H9 (cell line): ENCODE measurements around the gene ANGEL2. TPM values are rescaled to one million over a fixed set of nuclear protein-coding genes. Genes with fewer than 3 reads are reported as not detected.

Experiments
- DNase-seq: peaks from one replicate; pipeline ENCODE4 v3.0.0-alpha.2; 2017
- H2AFZ ChIP-seq: one replicate; pipeline ENCODE4 v1.6.1; 2013; ENCODE audit warnings: mild to moderate bottlenecking, low read length, control low read depth, moderate library complexity
- H2AK5ac ChIP-seq: 2 replicates; pipeline ENCODE4 v1.6.1; 2013; ENCODE audit warnings: low read length, control low read depth, mixed read lengths; ENCODE audit not compliant: insufficient read length
- H2BK120ac ChIP-seq: one replicate; pipeline ENCODE4 v1.6.1; 2013; ENCODE audit warnings: low read depth, mild to moderate bottlenecking, low read length, control low read depth, inconsistent platforms; ENCODE audit not compliant: poor library complexity, severe bottlenecking
- H2BK12ac ChIP-seq: 2 replicates; pipeline ENCODE4 v1.6.1; 2013; ENCODE audit warnings: low read length, control low read depth, mixed read lengths, low read depth; ENCODE audit not compliant: insufficient read length
- H2BK15ac ChIP-seq: 2 replicates; pipeline ENCODE4 v1.6.1; 2013; ENCODE audit warnings: low read depth, low read length, control low read depth
- H2BK20ac ChIP-seq: one replicate; pipeline ENCODE4 v1.6.1; 2013; ENCODE audit warnings: low read depth, mild to moderate bottlenecking, low read length, control low read depth, inconsistent platforms; ENCODE audit not compliant: poor library complexity, severe bottlenecking
- H2BK5ac ChIP-seq: 2 replicates; pipeline ENCODE4 v1.6.1; 2013; ENCODE audit warnings: low read length, control low read depth, mixed read lengths; ENCODE audit not compliant: insufficient read length
- H3K14ac ChIP-seq: 2 replicates; pipeline ENCODE4 v1.6.1; 2013; ENCODE audit warnings: low read length, control low read depth; ENCODE audit not compliant: insufficient read depth
- H3K18ac ChIP-seq: 2 replicates; pipeline ENCODE4 v1.6.1; 2013; ENCODE audit warnings: low read depth, mild to moderate bottlenecking, mixed read lengths, low read length, control low read depth; ENCODE audit not compliant: insufficient read length
- H3K23ac ChIP-seq: 2 replicates; pipeline ENCODE4 v1.6.1; 2013; ENCODE audit warnings: low read length, control low read depth, mixed read lengths, low read depth; ENCODE audit not compliant: insufficient read length
- H3K23me2 ChIP-seq: 2 replicates; pipeline ENCODE4 v1.6.1; 2013; ENCODE audit warnings: low read depth, mild to moderate bottlenecking, mixed read lengths, low read length, control low read depth; ENCODE audit not compliant: insufficient read length, poor library complexity, severe bottlenecking
- H3K27ac ChIP-seq: 2 replicates; pipeline ENCODE4 v1.5.1; 2013; ENCODE audit warnings: low read length, control low read depth, mixed read lengths, low read depth; ENCODE audit not compliant: insufficient read length
- H3K27me3 ChIP-seq: 2 replicates; pipeline ENCODE4 v1.6.1; 2013; ENCODE audit warnings: low read length, control low read depth, inconsistent platforms; ENCODE audit not compliant: insufficient read depth
- H3K4ac ChIP-seq: 2 replicates; pipeline ENCODE4 v1.6.1; 2013; ENCODE audit warnings: low read depth, mild to moderate bottlenecking, control low read depth, inconsistent platforms, low read length, moderate library complexity
- H3K4me1 ChIP-seq: 2 replicates; pipeline ENCODE4 v1.6.1; 2013; ENCODE audit warnings: low read length, control low read depth, inconsistent platforms; ENCODE audit not compliant: insufficient read depth
- H3K4me2 ChIP-seq: 2 replicates; pipeline ENCODE4 v1.6.1; 2013; ENCODE audit warnings: low read length, control low read depth, mixed read lengths; ENCODE audit not compliant: insufficient read length, insufficient read depth
- H3K56ac ChIP-seq: 2 replicates; pipeline ENCODE4 v1.6.1; 2013; ENCODE audit warnings: low read depth, mild to moderate bottlenecking, mixed read lengths, low read length, control low read depth; ENCODE audit not compliant: insufficient read length
- H3K79me1 ChIP-seq: 2 replicates; pipeline ENCODE4 v1.6.1; 2013; ENCODE audit warnings: low read depth, mild to moderate bottlenecking, moderate library complexity, low read length, control low read depth, inconsistent platforms; ENCODE audit not compliant: insufficient read depth, poor library complexity, severe bottlenecking
- H3K79me2 ChIP-seq: 2 replicates; pipeline ENCODE4 v1.6.1; 2013; ENCODE audit warnings: low read length, control low read depth, inconsistent platforms; ENCODE audit not compliant: insufficient read depth
- H3K9ac ChIP-seq: 2 replicates; pipeline ENCODE4 v1.6.1; 2013; ENCODE audit warnings: low read length, control low read depth, mixed read lengths; ENCODE audit not compliant: insufficient read length; ENCODE audit errors: extremely low read depth
- H3K9me3 ChIP-seq: one replicate; pipeline ENCODE4 v1.6.1; 2013; ENCODE audit warnings: low read depth, low read length, inconsistent platforms; ENCODE audit not compliant: control insufficient read depth
- H3T11ph ChIP-seq: one replicate; pipeline ENCODE4 v1.6.1; 2013; ENCODE audit warnings: mild to moderate bottlenecking, low read length, control low read depth, inconsistent platforms
- H4K20me1 ChIP-seq: one replicate; pipeline ENCODE4 v1.6.1; 2013; ENCODE audit not compliant: control insufficient read depth, insufficient read length, insufficient read depth
- H4K5ac ChIP-seq: 2 replicates; pipeline ENCODE4 v1.6.1; 2013; ENCODE audit warnings: low read depth, mild to moderate bottlenecking, mixed read lengths, low read length, control low read depth; ENCODE audit not compliant: insufficient read length
- H4K8ac ChIP-seq: replicated peaks from 2 replicates; pipeline ENCODE4 v1.6.1; 2013; ENCODE audit warnings: low read length, control low read depth, mixed read lengths, low read depth; ENCODE audit not compliant: insufficient read length
- H4K91ac ChIP-seq: 2 replicates; pipeline ENCODE4 v1.6.1; 2013; ENCODE audit warnings: low read depth, mild to moderate bottlenecking, moderate library complexity, mixed read lengths, low read length, control low read depth; ENCODE audit not compliant: insufficient read length
- H3K27ac Mint-ChIP-seq, 3 experiments: 2 replicates in 2 of 3; 3 replicates in 1 of 3; pipeline ENCODE4 v1.8.0; 2020 to 2021; ENCODE audit warnings: mixed read lengths in 3 of 3, mild to moderate bottlenecking in 1 of 3, moderate library complexity in 1 of 3
- H3K27me3 Mint-ChIP-seq: 2 replicates; pipeline ENCODE4 v1.8.0; 2021; ENCODE audit warnings: low read depth, mild to moderate bottlenecking, moderate library complexity, mixed read lengths
- H3K36me3 Mint-ChIP-seq, 3 experiments: 2 replicates in 2 of 3; 3 replicates in 1 of 3; pipeline ENCODE4 v1.8.0; 2020 to 2021; ENCODE audit warnings: low read depth in 3 of 3, mixed read lengths in 3 of 3; ENCODE audit not compliant: insufficient read depth in 1 of 3
- H3K4me1 Mint-ChIP-seq, 2 experiments: 2 replicates each; pipeline ENCODE4 v1.8.0; 2020; ENCODE audit warnings: mixed read lengths in 2 of 2
- H3K4me3 Mint-ChIP-seq, 2 experiments: 2 replicates in 1 of 2; 3 replicates in 1 of 2; pipeline ENCODE4 v1.8.0; 2020 to 2021; ENCODE audit warnings: mild to moderate bottlenecking in 2 of 2, mixed read lengths in 2 of 2, moderate library complexity in 1 of 2
- H3K9me3 Mint-ChIP-seq, 2 experiments: 2 replicates in 1 of 2; 3 replicates in 1 of 2; pipeline ENCODE4 v1.8.0; 2020; ENCODE audit warnings: mild to moderate bottlenecking in 2 of 2, mixed read lengths in 2 of 2, moderate library complexity in 1 of 2
- WGBS: extraction: QIAGEN DNeasy Blood & Tissue Kit; methylation state at CpG from one replicate; pipeline ENCODE4 v1.1.7; 2013; ENCODE audit warnings: missing lambda C conversion rate, low lambda C conversion rate, mixed read lengths; ENCODE audit not compliant: insufficient read length; ENCODE audit errors: extremely low coverage; 5-methylcytosine and 5-hydroxymethylcytosine counted together
- total RNA-seq: library from RNA; stranded (reverse); gene quantifications from 2 replicates; pipeline ENCODE4 v1.2.1, GENCODE V29; 2021
- TF ChIP-seq, protein P1 (sequence below): fragments of 200-600 bp; sonication (generic); conservative IDR thresholded peaks from 3 replicates; pipeline ENCODE4 v1.8.0; 2021; ENCODE audit warnings: antibody characterized with exemption, mild to moderate bottlenecking

The ANGEL2 gene
- total RNA-seq, 1 experiment from 2014 or later: 47.8 TPM

DNA sequence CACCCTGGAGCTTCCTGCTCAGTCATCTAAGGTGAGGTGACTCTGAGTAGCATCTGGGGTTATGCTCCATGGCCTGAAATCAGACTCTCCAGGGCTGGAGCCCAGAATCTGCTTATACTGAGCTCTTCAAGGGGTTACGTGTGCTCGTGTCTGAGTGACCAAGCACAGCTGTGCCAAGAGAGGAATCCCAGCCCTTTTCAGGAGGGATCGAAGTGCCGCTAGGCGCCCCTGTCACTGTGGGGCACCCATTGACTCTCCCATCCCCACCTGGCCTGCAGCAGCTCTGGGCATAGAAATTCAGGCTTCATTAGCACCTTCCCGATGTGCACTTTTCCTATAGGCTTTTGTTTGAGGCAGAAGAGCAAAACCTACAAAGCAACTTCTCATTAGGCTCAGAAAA is 51.6 kb downstream of the ANGEL2 start:
- H2BK5ac ChIP-seq: no peak overlapping the region
- no peaks in the 10 kb centered on the region for H3K9me3 ChIP-seq
- no CpG with 5 or more reads among the region's 6 CpGs for WGBS
- H3K4me2 ChIP-seq: no peak overlapping the region
- H2AFZ ChIP-seq: no peak overlapping the region
- no peak overlapping the region for H3K9ac ChIP-seq
- no peak overlapping the region for H4K8ac ChIP-seq
- H2BK20ac ChIP-seq: no peak overlapping the region
- H3K9me3 Mint-ChIP-seq: no peaks in the 10 kb centered on the region
- no peak overlapping the region for H3K56ac ChIP-seq
- H4K20me1 ChIP-seq: no peaks in the 10 kb centered on the region
- no peak overlapping the region for H2BK15ac ChIP-seq
- H3K27ac Mint-ChIP-seq: peak overlapping the region; percentile 42 to 86 (median 75); a peak in 4 of 7 replicates
- DNase-seq: peak; percentile 26
- no peak overlapping the region for H3K4ac ChIP-seq
- no peak overlapping the region for H4K91ac ChIP-seq
- no peak overlapping the region for H3K18ac ChIP-seq
- H3K23me2 ChIP-seq: no peaks in the 10 kb centered on the region
- no peak overlapping the region for H3K23ac ChIP-seq
- no peak overlapping the region for H2AK5ac ChIP-seq
- no peaks in the 10 kb centered on the region for H3K79me2 ChIP-seq
- no peak overlapping the region for H3K4me3 Mint-ChIP-seq
- TF ChIP-seq, protein P1, sequence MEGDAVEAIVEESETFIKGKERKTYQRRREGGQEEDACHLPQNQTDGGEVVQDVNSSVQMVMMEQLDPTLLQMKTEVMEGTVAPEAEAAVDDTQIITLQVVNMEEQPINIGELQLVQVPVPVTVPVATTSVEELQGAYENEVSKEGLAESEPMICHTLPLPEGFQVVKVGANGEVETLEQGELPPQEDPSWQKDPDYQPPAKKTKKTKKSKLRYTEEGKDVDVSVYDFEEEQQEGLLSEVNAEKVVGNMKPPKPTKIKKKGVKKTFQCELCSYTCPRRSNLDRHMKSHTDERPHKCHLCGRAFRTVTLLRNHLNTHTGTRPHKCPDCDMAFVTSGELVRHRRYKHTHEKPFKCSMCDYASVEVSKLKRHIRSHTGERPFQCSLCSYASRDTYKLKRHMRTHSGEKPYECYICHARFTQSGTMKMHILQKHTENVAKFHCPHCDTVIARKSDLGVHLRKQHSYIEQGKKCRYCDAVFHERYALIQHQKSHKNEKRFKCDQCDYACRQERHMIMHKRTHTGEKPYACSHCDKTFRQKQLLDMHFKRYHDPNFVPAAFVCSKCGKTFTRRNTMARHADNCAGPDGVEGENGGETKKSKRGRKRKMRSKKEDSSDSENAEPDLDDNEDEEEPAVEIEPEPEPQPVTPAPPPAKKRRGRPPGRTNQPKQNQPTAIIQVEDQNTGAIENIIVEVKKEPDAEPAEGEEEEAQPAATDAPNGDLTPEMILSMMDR: no peak
- no peak overlapping the region for H3T11ph ChIP-seq
- no peak overlapping the region for H2BK12ac ChIP-seq
- no peaks in the 10 kb centered on the region for H3K27me3 Mint-ChIP-seq
- no peaks in the 10 kb centered on the region for H3K79me1 ChIP-seq
- H3K14ac ChIP-seq: no peak overlapping the region
- H4K5ac ChIP-seq: no peak overlapping the region
- H3K4me1 Mint-ChIP-seq: peaks cover 30 to 42% of the 10 kb centered on the region in 2 experiments
- H3K36me3 Mint-ChIP-seq: peaks cover 79 to 100% (median 93%) of the 10 kb centered on the region in 3 experiments
- H3K27me3 ChIP-seq: no peaks in the 10 kb centered on the region
- H2BK120ac ChIP-seq: no peak overlapping the region
- peaks cover 12% of the 10 kb centered on the region; the same call in 1 of the 2 replicates for H3K4me1 ChIP-seq
- H3K27ac ChIP-seq: no peak overlapping the region
